Measurements from ENCODE around the gene LPP.

DNA sequence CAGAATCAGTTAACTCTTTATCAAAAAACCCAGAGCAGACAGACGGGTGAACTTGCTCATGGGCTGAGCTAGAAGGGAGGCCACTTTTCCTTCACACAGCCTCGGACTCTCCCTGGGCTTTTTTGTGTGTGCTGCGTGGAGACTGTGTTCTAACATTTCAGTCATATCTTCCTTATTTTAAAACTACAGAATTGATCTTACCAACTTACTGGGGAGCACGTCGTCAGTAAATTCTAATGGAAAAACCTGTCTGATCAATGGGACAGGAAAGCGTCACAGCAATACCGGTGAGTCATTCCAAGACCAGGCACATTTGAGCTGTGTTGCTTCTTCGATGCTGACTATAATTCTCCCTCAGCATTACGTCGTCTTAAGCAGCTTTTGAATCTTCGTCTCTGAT, 145.1 kb downstream of the LPP start:
- no peak for TF ChIP-seq EZH2 (IDR thresholded peaks at IDR 0.05; ENCODE audit: low read depth)
- TF ChIP-seq, protein P1, sequence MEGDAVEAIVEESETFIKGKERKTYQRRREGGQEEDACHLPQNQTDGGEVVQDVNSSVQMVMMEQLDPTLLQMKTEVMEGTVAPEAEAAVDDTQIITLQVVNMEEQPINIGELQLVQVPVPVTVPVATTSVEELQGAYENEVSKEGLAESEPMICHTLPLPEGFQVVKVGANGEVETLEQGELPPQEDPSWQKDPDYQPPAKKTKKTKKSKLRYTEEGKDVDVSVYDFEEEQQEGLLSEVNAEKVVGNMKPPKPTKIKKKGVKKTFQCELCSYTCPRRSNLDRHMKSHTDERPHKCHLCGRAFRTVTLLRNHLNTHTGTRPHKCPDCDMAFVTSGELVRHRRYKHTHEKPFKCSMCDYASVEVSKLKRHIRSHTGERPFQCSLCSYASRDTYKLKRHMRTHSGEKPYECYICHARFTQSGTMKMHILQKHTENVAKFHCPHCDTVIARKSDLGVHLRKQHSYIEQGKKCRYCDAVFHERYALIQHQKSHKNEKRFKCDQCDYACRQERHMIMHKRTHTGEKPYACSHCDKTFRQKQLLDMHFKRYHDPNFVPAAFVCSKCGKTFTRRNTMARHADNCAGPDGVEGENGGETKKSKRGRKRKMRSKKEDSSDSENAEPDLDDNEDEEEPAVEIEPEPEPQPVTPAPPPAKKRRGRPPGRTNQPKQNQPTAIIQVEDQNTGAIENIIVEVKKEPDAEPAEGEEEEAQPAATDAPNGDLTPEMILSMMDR (conservative IDR thresholded peaks at IDR 0.05): no peak

Data from PC-9 (cell line).